ENCODE measurements around the gene EML4.
"Not testable (repeated sequence)": the region's sequence is repeated elsewhere in the genome, so short reads cannot be mapped to it uniquely, and the experiment has no call there.

Gene EML4

GRCh38 chr2:42261518-42262195, 92.5 kb downstream of the EML4 start:
- TF ChIP-seq CTCF (IDR thresholded peaks at IDR 0.05; ENCODE audit: low read depth, low read length), result no peak
- no peak for DNase-seq (ENCODE audit: low read depth in 2 of 2)
- H3K4me3 ChIP-seq (replicated peaks in 1 of 2; ENCODE audit: low read depth in 2 of 2, low read length in 2 of 2), result no peak overlapping the region

GRCh38 chr2:42266236-42266635, 97.1 kb downstream of the EML4 start:
- no peak for TF ChIP-seq CTCF (IDR thresholded peaks at IDR 0.05; ENCODE audit: low read depth, low read length)

GRCh38 chr2:42267530-42267929, 98.4 kb downstream of the EML4 start:
- TF ChIP-seq CTCF (IDR thresholded peaks at IDR 0.05; ENCODE audit: low read depth, low read length), result no peak
- H3K4me3 ChIP-seq (replicated peaks in 1 of 2; ENCODE audit: low read depth in 2 of 2, low read length in 2 of 2), result no peak overlapping the region

More at GRCh38 chr2:42266236-42266635, 97.1 kb downstream of the EML4 start:
- DNase-seq (ENCODE audit: low read depth in 2 of 2), result no peak
- no peak overlapping the region for H3K4me3 ChIP-seq (replicated peaks in 1 of 2; ENCODE audit: low read depth in 2 of 2, low read length in 2 of 2)

GRCh38 chr2:42268528-42269151, 99.5 kb downstream of the EML4 start:
- no peak for TF ChIP-seq CTCF (IDR thresholded peaks at IDR 0.05; ENCODE audit: low read depth, low read length)
- no peak overlapping the region for H3K4me3 ChIP-seq (replicated peaks in 1 of 2; ENCODE audit: low read depth in 2 of 2, low read length in 2 of 2)
- DNase-seq (ENCODE audit: low read depth in 2 of 2), result no peak

More at GRCh38 chr2:42267530-42267929, 98.4 kb downstream of the EML4 start:
- no peak for DNase-seq (ENCODE audit: low read depth in 2 of 2)

- DNase-seq (ENCODE audit: low read depth in 2 of 2), result no peak
- H3K4me3 ChIP-seq (replicated peaks in 1 of 2; ENCODE audit: low read depth in 2 of 2, low read length in 2 of 2), result no peak overlapping the region
- TF ChIP-seq CTCF (IDR thresholded peaks at IDR 0.05; ENCODE audit: low read depth, low read length), result no peak
Observed at GRCh38 chr2:42270757-42271156, 101.6 kb downstream of the EML4 start.

- DNase-seq (ENCODE audit: low read depth in 2 of 2), result peak in 1 of 2 donors; percentile 22
- H3K4me3 ChIP-seq (replicated peaks in 1 of 2; ENCODE audit: low read depth in 2 of 2, low read length in 2 of 2), result not testable (repeated sequence)
Observed at GRCh38 chr2:42271246-42271645, 102.1 kb downstream of the EML4 start.

- no peak overlapping the region for H3K4me3 ChIP-seq (replicated peaks in 1 of 2; ENCODE audit: low read depth in 2 of 2, low read length in 2 of 2)
- TF ChIP-seq CTCF (IDR thresholded peaks at IDR 0.05; ENCODE audit: low read depth, low read length), result no peak
- DNase-seq (ENCODE audit: low read depth in 2 of 2), result peak in 1 of 2 donors; percentile 12
Observed at GRCh38 chr2:42274863-42275262, 105.7 kb downstream of the EML4 start.
